ENCODE measurements around the gene HS3ST4.
"Not testable (repeated sequence)": the region's sequence is repeated elsewhere in the genome, so short reads cannot be mapped to it uniquely, and the experiment has no call there.

The HS3ST4 gene

DNA sequence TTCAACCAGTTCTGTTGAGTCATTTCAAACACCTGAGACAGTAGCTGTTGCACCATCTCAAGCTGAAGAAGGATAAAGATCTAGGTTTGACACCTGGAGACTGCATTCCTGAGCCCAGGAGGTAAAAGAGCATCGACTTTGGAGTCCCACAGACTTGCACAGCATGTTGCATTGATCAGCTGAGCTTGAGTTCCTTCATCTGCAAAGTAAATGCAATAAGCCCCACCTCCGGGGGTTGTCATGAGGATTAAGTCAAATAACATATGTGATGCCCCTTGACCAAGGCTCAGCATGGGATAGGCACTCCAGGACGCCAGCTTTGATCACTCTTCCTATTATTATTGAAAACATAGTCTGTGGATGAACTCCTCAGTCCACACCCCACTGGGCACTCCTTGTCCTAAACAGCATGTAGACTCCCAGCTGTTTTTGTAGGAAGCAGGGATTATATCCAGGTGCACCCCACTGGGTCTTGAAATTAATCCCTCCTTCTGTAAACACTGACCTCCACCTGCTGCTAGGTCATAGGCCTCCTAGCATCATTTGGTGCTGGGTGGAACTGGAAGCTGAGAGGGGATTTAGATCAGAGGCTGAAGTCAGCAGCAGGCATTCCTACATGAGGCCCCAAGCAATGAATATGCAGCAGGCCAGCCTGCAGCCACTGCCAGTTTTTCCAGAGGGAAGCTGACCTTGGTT lies 259.0 kb downstream of the HS3ST4 start:
- in situ Hi-C loops (cut with MboI; ENCODE audit: low pct_unique_long_range_greater_than_20kb, low sequenced_read_pairs), result no loop called here
- no peak for DNase-seq

DNA sequence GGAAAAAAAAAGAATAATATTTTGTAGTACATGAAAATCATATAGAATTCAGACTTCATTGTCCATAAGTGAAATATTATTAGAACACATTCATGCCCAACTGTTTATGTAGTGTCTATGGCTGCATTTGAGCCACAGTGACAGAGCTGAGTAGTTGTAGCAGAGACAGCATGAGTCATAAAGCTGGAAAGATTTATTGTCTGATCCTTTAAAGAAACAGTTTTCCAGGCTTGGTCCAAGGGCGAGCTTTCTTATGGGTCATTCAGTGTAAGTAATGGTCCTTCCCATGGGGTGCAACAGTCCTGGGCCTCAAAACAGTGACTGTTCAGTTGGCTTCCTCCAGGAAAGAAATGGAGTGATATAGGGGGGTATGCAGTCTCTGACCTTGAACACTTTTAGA lies 260.2 kb downstream of the HS3ST4 start:
- no peak for DNase-seq
- in situ Hi-C loops (cut with MboI; ENCODE audit: low pct_unique_long_range_greater_than_20kb, low sequenced_read_pairs), result no loop called here

DNA sequence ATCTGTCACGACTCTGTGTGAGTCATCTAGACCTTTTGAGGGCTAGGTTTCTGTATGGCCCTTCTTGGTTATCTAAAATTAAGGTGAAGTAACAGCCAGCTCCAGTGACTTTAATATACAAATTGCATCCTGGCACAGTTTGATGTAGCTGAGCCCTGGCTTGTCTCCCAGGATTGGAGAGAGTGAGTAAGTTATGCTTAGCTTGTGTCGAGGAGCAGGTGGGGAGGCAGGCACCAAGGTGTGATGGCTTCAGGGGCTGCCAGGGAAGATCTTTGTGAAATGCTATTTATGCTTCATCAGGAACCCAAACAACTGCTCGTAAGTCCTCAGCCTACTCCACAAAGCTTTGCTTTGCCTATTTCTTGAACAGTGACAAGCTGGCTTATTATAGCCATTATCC lies 261.2 kb downstream of the HS3ST4 start:
- DNase-seq, result no peak
- in situ Hi-C loops (cut with MboI; ENCODE audit: low pct_unique_long_range_greater_than_20kb, low sequenced_read_pairs), result no loop called here

DNA sequence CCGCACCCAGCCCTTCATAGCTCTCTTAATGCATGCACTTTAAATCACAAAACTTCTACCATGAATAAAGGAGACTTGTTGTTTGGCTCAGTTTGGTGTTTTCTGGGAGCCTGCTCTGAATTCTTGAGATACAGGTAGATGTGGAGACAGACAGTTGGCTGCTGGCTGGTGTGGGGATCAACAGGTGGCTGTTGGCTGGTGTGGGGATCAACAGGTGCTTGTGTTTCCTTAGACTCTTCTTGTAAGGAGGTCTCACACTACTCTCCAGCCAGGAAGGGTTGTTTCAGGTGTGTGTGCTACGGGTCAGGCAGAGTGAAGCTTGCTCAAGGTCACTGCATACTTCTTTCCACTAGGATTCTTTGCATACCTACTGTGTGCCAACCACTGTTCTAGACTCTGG lies 265.9 kb downstream of the HS3ST4 start:
- DNase-seq, result no peak
- in situ Hi-C loops (cut with MboI; ENCODE audit: low pct_unique_long_range_greater_than_20kb, low sequenced_read_pairs), result no loop called here

DNA sequence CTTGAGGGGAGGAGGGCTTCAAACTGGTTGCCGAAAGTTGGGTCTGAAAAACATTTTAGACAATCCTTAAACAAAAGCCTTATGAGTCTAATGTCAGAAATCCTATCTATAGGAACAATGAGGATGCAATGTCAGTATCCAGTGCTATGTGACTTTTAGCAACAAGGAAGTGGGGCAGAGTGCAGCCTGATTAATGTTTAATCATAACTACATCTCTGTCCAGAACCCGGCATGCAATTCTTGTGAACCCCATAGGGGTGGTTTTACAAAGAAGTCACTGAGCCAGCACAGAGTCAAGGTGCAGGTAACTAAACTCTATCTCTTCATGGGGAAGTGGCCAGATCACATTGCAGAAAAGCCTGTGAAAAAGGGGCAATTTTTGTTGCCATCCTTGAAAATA lies 267.5 kb downstream of the HS3ST4 start:
- in situ Hi-C loops (cut with MboI; ENCODE audit: low pct_unique_long_range_greater_than_20kb, low sequenced_read_pairs), result no loop called here
- no peak for DNase-seq

DNA sequence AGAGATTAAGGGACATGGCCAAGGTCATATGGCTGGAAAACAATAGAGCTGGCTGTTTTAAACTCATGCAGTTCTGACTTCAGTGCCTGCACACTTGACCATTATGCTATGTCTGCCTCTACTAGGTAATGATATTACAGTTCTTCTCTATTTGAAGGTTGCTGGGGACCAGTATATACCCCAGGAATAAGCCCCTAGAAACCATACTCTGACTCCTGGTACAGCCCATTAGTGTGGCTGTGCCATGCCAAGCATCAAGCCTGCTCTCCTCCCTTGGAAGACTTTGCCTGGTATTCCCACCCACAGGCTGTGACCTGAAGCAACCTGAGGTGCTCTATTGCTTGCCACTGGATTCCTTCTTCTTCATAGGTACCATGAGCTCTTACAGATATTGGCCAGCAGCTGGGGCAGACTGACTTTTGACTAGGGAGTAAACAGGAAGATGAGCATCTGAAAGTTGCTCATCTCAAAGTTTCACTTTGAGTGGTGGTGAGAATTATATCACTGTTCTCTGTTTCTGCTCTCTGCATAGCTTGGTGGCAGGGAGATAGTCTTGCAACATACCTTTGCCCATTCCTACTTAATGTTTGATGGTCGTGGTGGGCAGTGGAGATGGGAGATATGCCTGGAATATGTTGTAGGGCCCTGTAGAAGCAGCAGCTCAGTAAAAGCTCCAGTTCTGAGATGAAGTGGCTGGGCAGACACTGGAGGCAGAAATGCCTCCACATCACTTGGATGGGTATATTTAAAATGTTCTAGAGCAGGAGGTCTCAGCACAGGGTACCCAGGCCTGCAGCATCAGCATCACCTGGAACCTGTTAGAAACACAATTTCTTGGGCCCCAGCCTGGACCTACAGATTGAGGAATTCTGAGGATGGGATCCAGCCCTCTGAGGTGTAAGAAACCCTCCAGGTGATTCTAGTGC lies 274.7 kb downstream of the HS3ST4 start:
- in situ Hi-C loops (cut with MboI; ENCODE audit: low pct_unique_long_range_greater_than_20kb, low sequenced_read_pairs), result no loop called here
- DNase-seq, result no peak

DNA sequence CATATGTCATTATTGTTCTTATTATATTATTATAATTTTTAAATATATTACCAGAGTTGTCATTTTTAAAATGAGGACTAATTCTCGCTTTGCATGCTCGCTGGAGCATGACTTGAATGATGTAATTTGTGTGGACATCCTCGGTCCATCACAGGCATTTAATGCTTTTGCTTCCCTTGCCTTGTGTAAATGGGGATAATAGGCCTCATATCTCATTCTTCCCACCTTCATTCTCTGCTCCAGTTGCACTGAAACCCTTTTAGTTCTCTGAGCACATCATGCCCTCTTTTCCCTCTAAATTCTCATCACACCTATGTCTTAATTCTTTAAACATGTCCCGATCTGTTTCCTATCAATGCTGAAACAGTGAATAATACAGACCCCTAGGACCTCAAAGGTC lies 285.4 kb downstream of the HS3ST4 start:
- in situ Hi-C loops (cut with MboI; ENCODE audit: low pct_unique_long_range_greater_than_20kb, low sequenced_read_pairs), result no loop called here
- no peak for DNase-seq

DNA sequence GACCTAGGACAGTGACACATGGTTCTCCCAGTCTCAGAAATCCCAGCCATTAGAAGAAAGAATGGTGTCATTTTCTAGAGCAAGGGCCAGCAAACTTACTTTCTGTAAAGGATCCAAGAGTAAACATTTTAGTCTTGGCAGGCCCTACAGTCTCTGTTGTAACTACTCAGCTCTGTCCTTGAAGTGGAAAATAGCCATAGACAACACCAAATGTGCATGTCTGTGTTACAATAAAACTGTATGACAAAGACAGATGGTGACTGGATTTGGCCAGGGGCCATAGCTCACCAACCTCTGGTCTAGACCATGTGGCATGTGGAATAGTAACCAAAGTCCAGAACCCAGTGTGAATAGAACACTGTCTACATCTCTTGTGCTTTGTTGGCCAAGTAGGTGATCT lies 286.5 kb downstream of the HS3ST4 start:
- in situ Hi-C loops (cut with MboI; ENCODE audit: low pct_unique_long_range_greater_than_20kb, low sequenced_read_pairs), result no loop called here
- no peak for DNase-seq

DNA sequence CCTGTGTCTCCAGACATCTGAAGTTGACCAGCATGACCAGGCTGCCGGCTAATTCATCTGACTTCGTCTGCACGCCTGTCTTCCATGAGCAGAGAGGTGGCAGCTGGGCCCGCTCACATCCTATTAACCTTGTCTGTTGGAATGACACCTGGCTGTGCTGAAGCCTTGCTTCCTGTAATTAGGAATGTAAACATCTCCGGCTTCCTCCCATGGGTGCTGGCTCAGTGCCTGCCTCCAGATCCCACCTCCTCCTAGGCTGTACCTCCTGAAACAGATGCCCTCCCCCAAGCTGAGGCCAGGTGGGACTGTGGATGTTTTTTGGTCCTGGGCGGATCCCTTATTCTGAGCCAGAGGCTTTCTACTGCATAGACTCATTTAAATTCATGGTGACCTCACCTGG lies 296.3 kb downstream of the HS3ST4 start:
- DNase-seq, result no peak
- in situ Hi-C loops (cut with MboI; ENCODE audit: low pct_unique_long_range_greater_than_20kb, low sequenced_read_pairs), result no loop called here

DNA sequence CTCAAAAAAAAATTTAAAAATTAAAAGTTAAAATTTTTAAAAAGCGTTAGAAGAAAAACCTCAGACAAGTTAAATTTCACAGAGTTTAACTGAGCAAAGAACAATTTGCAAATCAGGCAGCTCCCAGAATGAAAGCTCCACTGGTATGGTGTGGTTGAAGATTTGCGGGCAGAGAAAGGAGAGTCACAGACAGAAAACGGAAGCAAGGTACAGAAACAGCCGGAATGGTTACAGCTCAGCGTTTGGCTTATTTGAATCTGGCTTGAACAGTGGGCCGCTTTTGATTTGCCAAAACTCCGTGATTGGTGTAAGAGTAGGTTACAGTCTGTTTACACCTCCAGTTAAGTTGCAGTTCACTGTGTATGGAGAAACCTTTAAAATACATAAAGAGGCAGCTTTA lies 297.1 kb downstream of the HS3ST4 start:
- in situ Hi-C loops (cut with MboI; ENCODE audit: low pct_unique_long_range_greater_than_20kb, low sequenced_read_pairs), result no loop called here
- DNase-seq, result no peak

DNA sequence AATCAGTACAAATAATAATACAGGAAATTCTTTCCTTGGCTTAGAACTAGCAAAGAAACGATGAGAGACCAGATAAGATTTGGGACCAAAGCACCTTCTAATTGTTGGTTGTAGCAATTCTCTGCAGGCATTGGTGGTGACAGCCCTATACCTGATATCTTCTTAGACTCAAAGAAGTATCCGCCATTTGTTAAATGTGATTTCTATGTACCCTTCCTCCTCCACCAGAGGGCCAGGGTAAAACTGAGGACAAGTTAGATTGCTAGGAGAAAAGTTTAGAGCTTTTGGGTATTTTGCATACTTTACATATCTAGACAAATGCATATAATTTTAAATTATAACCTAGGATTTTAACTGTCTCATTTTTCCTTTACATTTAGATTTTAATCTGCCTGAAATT lies 304.3 kb downstream of the HS3ST4 start:
- in situ Hi-C loops (cut with MboI; ENCODE audit: low pct_unique_long_range_greater_than_20kb, low sequenced_read_pairs), result no loop called here
- DNase-seq, result no peak

DNA sequence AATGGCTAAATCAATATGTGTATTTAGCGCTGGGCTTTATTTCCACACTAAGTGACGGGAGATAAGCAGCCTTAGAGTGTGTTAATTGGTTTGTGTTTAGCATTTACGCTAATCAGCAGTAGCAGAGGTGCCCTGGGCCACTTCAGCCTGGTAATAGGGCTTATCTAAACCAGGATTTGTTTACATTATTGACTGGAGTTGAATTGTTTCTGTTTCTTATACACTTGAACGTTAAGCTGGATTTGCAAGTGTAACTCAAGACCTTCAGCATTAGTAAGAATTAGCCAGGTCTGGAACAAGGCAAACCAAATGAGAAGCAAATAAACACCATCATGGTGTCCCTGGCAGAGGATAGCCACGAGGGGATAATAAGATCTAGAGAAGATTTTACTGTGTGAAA lies 313.6 kb downstream of the HS3ST4 start:
- in situ Hi-C loops (cut with MboI; ENCODE audit: low pct_unique_long_range_greater_than_20kb, low sequenced_read_pairs), result no loop called here
- DNase-seq, result no peak

DNA sequence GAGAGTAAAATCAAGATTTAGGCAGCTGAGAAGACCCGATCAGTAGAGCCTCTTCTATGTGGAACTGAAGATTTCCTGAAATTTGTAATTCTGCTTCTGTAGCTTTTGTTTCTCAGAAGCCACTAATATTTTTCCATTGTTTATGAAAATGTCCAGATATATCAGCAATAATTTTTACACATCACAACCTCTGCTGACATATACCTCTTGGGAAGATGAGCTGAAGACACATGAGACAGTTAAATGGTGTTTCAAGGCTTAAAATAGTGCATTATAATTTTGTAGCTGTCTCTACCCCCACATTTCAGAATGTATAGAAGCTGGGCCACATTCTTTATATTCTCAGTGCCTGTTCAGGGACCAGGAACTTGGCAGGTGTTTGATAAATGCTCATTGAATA lies 320.6 kb downstream of the HS3ST4 start:
- in situ Hi-C loops (cut with MboI; ENCODE audit: low pct_unique_long_range_greater_than_20kb, low sequenced_read_pairs), result no loop called here
- no peak for DNase-seq

DNA sequence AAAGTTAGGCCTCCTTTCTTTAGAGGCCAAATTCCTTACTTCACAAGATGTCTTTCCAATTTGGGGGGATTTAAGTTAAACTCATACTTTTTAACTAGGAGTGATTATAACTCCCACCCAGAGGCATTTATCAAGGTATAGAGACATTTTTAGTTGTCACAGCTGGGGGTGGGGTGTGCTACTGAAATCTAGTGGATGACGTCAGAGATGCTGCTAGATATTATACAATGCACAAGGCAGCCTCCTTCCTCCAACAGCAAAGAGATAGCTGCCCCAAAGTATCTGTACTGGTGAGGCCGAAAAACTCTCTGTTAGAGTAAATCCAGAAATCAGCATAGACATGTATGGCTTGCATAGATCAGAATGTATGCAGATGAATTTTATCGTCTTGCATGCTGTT lies 324.0 kb downstream of the HS3ST4 start:
- no peak for DNase-seq
- in situ Hi-C loops (cut with MboI; ENCODE audit: low pct_unique_long_range_greater_than_20kb, low sequenced_read_pairs), result no loop called here

DNA sequence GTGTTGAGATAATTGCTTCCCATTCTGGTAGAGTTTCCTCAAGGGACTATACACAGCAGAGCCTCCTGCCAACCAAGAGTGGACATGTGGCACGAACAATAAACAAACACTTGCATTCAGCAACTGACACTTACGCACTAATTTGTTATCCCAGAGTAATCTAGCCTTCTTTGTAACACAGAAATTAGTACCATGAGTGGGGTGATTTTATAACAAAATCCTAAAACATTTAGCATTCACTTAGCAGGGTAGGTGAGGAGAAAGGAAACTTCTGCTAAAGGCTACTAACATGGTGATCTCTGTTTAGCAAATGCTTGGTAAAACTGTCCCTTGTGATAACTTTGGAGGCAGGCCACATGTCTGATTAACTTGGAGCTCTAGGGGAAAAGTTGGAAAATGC lies 325.2 kb downstream of the HS3ST4 start:
- DNase-seq, result no peak

DNA sequence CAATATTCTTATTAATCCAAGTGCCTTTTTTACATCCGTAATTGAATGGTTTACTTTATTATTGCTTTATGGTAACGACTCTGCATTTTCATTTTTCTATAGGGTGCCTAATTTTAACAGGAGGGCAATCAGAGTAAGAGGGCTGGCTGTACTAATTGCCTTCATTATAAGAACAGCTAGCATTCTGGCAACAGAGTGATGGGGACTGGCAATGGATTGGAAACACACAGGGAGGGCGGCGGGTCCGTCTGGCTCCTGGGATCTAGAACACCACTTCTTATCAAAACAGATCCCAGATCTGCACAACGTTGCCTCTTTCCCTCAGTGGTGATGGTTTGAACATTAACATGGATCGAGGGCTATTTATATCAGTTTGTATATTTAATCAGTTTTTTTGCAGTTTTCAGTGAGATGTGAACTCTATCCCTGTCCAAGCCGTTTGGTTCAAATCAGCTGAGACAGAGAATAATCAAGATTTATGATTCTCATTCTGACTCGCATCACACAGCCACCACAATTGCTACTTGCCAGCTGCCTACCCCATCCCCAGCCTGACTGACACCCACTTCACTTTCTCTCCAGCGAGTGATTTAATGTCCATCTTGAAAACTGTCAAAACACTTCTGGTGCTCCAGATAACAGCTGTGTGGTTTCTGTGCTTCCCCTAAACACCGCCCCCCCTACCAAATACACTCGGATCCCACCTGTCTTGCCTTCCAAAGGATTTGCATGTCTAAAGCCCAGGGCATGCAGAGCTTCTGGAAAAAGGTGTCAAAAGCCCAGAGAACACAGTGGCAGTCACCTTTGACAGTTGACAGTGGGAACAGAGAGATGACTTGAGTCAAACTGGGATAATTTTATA lies 327.9 kb downstream of the HS3ST4 start:
- in situ Hi-C loops (cut with MboI; ENCODE audit: low pct_unique_long_range_greater_than_20kb, low sequenced_read_pairs), result no loop called here
- no peak for DNase-seq

More for the DNA sequence above, 325.2 kb downstream of the HS3ST4 start:
- in situ Hi-C loops (cut with MboI; ENCODE audit: low pct_unique_long_range_greater_than_20kb, low sequenced_read_pairs), result no loop called here

DNA sequence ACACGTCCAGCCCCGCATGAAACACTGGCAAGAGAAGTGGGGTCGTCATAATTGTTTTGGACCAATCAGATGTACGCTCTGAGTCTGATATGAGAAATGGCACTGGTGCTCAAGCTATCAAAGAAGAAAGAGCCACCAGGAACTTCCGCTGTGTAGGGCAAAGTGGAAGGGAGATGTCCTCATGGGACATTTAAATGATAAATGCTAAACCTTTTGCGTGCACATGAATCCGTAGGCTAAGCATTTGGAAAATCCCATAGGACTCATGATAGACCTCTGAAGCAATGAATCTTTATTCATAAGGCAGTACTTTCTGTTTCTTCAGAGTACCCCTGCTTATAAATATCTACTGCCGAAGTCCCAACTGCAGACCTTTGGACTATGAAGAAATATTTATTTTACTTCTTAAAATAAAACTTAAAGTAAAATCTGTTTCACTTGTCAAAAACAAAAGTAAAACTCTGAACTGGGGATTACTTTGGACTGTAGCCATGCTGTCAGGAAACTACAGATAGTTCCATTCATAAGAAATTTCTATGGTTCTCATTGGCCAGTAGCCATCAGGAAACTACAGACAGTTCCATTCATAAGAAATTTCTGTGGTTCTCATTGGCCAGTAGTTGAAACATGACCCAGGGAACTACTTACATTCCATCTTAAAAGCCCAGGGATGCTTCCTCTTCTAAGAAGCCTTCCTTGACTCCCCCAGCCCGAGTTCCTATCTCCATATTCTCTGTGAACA lies 335.1 kb downstream of the HS3ST4 start:
- in situ Hi-C loops (cut with MboI; ENCODE audit: low pct_unique_long_range_greater_than_20kb, low sequenced_read_pairs), result no loop called here
- no peak for DNase-seq

DNA sequence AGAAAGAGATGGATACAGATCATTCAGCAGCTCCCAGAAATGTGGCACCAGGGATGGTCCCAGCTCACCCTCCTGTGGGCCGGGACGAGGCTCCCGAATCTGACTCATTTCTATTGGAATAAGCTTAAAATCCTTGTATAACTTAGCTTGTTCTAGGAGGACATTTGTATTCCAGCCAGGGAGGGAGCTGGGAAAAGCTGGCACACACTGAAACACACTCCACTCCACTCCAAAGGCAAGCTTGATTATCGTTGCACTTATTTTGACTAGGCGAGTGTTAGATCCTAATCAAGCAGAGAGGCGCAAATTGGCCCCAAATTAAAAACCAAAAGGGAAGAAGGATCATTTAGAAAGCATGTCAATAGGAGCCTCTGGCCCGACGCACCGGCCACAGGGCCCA lies 339.5 kb downstream of the HS3ST4 start:
- no peak for DNase-seq
- in situ Hi-C loops (cut with MboI; ENCODE audit: low pct_unique_long_range_greater_than_20kb, low sequenced_read_pairs), result no loop called here

DNA sequence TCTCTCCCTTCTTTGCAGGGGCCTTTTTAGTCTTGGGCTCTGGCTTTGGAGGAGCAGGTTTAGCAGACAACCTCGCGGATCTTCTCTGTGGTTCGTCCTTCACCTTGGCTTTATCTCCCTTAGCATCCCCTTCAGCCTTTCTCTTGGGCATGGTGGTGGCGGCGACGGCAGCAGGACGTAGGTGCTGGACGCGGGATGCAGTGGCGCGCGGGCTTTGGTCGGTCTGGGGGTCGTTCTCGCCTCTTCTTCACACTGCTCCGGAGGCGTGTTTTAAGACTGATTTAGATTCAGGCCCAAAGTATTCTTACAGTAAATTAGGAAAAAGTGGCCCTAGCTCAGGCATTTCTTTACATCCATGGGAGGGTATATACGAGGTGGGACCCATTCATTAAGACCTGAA lies 340.9 kb downstream of the HS3ST4 start:
- DNase-seq; in situ Hi-C loops (cut with MboI; ENCODE audit: low pct_unique_long_range_greater_than_20kb, low sequenced_read_pairs): not testable (repeated sequence)
